Endometrial microvascular endothelial cells (primary cell): ENCODE results near the gene SDE2. TPM values are rescaled to one million over a fixed set of nuclear protein-coding genes. Genes with fewer than 3 reads are reported as not detected.

Experiments
- in situ Hi-C: cut with HindIII; loops from 2 replicates; pipeline ENCODE4 v1.10.0; 2017; ENCODE audit warnings: low sequenced_read_pairs, low pct_unique_long_range_greater_than_20kb; ENCODE audit errors: inconsistent ontology term
- total RNA-seq: library from RNA; depleted of rRNA; stranded (reverse); fragments of >200 nt; gene quantifications from one replicate; pipeline ENCODE4 v1.2.3, GENCODE V29; 2015; ENCODE audit errors: inconsistent ontology term

The SDE2 gene
- total RNA-seq: 12.4 TPM

DNA sequence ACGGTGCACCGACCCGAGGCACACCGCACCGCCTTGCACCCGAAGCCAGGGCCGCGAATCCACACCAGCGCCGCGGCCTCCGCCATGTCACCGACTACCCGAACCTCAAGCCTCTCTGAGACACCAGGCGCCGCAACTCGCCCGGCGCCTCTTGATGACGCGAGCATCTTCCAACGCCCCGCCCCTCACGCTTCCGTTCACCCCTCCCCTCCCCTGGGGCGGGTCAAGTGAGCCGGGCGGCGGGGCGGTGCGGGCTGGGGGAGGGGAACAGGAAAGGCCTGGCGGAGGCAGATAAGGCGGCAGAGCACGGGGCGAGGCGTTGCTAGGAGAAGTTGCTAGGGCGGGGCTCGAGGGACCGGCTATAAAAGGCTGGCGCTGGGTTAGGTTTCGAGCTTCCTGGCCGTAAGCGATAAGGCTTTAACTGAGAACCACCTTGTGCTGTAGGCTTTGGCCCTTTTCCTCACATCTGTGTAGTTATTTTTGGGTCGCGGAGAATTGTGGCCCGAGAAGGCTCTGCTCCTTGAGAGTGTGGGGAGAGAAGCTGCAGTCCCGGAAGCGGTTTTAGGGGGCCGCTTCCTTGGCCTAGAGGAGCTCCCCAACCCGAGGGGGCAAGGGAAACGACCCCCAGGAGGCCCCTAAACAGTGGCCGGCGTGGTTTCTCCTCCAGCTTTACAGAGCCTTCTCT lies at the start of gene SDE2:
Gene SDE2 (minus strand): TSS at position 117 of the 685 bp plus-strand sequence. CDS start 31 bp downstream, at position 86.
- in situ Hi-C loops: loop anchor here (25.0 kb wide), 2 partner anchors 88 to 562 kb away; partner anchors contain the start of gene LBR

DNA sequence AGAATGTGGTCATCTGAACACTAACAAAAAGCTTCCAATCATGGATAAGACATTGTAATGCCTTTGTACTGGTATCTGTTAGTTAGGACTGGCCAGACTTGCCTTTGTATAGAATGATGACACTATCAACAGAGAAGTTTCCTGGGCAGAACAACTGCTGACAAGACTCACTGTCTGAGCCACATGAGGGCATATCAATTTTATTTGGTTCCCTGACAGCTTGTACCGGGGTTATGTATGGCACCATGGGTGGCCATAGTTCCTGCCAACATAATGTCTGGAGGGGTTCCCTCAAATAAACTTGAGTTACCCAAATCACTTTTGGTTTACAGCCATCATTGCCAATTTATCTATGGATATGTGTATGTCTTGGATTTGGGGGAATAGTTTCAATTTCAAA lies 49.7 kb upstream of the SDE2 start:
- in situ Hi-C loops: no loop called here

DNA sequence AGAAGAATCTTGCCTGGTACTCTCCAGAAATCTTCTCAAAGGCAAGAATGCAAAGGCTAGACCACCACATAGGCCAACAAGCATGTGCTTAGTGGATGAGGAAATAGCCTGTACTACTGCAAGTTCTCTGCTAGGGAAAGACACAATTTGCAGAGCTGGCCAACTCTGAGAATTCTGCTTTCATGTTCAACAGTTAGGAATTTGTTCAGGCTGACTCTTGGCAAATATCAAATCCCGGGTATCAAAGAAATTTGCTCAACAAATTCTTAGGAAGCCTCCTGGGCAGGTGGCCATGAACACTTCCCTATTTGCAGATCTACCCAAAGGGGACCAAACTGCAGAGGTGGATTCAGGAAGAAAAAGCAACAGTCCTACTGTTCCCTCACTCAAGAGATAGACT lies 48.4 kb upstream of the SDE2 start:
- in situ Hi-C loops: no loop called here

DNA sequence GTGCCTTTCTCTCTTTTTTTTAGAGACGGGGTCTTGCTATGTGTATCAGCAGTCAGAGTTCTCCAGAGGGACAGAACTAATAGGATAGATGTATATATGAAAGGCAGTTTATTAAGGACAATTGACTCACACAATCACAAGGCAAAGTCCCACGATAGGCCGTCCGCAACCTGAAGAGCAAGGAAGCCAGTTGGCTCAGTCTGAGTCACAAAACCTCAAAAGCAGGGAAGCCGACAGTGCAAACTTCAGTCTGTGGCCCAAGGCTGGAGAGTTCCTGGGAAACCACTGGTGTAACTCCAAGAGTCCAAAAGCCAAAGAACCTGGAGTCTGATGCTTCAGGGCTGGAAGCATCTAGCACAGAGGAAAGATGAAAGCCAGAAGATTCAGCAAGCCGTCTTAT lies 47.1 kb upstream of the SDE2 start:
- in situ Hi-C loops: no loop called here

DNA sequence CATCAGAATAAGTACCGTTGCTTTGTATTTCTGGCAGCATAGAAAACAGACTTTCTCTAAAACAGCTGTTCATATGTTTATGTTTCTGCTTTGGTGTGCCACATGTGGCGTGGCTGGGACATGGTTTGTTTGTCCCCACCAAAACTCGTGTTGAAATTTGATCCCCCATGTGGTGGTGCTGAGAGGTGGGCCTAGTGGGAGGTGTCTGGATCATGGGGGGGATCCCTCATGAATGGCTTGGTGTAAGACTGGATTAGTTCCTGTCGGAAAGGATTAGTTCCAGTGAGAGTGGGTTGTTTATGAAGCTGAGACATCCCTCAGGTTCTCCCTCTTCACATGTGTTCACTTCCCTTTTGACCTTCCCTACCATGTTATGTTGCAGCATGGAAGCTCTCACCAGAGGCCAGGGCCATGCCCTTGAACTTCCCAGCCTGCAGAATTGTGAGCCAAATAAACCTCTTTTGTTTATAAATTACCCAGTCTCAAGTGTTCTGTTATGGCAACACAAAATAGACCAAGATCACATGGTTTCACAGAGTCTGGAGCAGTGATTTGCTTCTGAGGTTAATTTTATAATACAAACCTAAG lies 45.5 kb upstream of the SDE2 start:
- in situ Hi-C loops: no loop called here

DNA sequence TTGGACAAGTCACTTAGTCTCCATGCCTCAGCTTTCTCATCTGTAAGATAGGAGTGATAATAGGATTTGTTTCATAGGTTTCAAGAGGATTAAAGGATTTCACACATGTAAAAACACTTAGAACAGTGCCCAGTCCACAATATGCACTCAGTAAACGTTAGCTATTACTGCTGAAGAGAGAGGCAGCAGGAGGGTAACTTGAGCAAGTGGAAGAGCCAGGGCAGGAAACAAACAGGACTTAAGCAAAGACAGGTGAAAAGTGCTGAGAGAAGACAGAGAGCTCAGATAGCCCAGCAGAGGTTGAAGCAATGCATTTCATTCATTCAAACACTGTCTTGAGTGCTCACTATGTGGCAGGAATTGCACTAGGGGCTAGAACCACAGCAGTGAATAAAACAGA lies 42.3 kb upstream of the SDE2 start:
- in situ Hi-C loops: no loop called here

DNA sequence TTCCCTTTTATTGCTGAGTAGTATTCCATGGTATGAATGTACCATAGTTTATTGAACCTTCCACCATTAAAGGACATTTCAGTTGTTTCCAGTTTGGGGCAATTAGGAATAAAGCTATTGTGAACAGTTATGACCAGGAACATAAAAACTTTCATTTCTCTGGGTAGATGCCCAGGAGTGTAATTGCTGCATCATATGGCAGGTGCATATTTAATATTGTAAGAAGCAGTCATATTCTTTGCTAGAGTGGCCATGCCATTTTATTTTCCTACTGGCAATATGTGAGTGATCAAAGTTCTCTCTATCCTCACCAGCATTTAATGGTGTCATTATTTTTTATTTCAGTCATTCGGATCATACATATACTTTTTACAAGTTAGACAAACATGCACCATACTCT lies 39.5 kb upstream of the SDE2 start:
- in situ Hi-C loops: no loop called here

DNA sequence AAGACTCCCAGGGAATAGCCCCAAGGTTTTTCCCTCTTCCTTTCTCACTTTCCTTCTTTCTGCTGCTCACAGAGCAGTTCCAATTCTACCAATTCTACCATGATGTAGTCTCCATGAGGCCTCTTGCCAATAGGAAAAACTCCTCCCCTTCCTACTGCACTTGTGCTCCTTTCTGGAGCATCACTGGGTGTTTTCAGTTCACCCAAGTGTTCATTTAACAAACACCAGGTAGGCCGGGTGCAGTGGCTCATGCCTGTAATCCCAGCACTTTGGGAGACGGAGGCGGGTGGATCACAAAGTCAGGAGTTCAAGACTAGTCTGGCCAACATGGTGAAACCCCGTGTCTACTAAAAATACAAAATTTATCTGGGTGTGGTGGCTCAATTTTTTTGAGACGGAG lies 36.8 kb upstream of the SDE2 start:
- in situ Hi-C loops: no loop called here

DNA sequence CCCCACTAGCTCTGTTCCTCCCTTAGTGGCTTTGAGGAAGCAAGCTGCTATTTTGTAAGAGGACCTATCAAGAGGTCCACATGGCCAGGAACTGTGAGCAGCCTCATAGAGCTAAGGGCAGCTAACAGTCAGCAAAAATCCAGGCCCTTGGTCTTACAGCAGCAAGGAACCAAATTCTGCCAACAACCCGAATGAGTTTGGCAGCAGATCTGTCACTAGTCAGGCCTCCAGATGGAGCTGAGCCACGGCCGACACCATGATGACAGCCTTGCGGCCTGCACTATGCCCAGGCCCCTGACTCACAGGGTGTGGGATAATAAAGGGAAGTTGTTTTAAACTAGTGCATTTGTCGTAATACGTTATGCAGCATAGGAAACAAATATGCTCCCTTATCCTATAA lies 35.3 kb upstream of the SDE2 start:
- in situ Hi-C loops: no loop called here

DNA sequence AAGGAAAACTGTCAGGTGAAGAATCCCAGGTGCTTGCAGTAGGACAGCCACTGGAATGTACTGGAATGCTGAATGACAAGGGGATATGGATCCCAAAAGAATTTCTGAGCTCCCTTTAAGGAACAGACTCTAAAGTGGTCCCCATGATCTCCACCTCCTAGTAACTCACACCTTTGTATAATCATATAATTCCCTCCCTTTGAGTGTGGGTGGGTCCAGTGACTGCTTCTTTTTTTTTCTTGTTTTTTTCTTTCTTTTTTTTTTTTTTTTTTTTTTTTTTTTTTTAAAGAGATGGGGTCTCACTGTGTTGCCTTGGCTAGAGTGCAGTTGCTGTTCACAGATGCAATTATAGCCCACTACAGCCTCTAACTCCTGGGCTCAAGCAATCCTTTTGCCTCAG lies 34.8 kb upstream of the SDE2 start:
- in situ Hi-C loops: no loop called here

DNA sequence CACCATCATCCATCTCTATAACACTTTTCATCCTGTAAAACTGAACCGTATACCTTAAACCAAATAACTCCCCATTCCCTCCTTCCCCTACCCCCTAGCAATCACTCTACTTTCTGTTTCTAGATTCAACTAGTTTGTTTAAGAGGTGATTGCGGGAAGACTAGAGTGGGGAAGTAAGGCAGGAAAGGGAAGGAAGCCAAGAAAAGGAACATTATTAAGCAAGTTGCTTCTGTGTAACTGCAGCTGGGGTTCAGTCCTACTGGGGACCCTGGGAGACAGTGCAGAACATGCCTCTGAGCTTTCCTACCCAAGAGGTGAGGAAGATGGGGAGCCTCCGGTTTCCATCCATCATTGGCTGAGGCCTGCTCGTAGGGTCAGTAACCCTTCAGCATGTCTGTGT lies 34.4 kb upstream of the SDE2 start:
- in situ Hi-C loops: no loop called here

DNA sequence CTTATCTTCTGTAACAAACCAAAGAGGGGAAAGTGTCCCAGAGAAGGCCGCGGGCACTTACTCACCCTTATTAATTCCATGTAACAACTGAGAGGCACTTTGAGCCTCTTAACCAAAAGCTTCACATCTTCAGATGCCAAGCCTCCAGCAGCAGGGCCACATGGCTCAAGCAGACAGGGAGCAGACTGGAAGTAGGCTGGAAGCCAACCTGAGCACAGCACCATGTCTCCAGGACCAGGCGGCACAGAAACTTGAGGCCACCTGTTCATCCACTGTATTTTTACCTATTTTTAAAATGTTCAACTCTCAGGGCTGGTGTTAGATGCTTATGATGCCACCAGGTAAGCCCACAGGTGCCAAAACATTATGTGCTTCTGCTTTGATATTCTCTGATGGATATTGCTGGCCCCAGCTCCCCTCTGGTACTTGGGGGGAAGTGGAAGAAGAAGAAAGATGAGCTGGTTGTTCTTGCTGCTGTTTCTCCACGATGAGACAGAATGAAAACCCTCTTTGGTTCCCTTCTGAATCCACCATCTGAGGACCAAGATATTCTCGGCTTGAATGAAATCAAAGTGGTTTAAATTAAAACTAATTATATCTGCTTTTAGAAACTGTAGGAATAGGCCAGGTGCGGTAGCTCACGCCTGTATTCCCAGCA lies 30.6 kb upstream of the SDE2 start:
- in situ Hi-C loops: no loop called here

DNA sequence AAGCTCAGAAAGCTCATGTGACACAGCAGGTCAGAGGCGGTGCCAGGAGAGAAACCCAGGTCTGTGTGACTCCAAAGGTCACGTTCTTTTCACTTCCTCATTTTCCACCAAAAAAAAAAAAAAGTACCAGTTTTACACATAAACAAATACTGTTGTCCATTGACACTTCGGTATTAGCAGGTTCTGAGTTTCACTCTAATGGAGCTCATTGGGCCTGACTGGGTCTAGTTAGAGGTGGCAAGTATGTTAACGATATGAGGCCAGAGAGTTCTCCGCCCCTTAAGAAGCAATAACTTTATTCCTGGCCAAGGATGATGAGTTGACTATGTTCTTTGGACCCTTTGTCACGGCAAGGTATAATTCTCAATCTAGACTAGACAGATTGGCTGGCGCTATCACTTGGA lies 30.0 kb upstream of the SDE2 start:
- in situ Hi-C loops: no loop called here

DNA sequence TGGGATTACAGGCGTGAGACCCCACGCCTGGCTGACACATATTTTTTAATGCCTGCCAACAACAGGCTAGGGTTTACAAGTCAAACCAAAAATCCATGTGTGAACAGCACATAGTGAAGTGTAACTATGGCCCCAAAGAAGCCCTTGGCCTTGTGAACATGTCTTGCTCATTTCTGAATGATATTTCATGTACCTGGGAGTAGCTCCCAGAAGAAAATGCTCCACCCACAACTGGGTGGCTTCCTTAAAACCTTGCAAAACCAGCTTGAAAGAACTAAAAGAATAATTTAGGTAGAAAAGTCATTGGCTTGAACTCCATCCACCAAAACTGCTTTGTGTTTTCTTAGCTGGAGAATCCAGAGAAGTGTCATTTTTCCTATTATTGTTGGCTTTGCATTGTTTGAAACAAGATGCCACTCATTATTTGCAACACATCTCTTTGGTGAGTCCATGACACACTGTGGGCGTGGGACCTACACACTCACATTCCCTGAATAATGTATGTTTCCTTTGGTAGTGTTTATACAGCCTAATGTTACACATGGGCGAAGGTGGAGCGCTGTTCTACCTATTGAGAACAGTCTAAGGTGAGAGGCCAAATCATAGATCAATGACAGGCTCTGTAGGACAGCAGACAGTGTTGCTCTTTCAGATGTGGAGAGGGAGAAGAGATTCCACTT lies 28.5 kb upstream of the SDE2 start:
- in situ Hi-C loops: no loop called here

DNA sequence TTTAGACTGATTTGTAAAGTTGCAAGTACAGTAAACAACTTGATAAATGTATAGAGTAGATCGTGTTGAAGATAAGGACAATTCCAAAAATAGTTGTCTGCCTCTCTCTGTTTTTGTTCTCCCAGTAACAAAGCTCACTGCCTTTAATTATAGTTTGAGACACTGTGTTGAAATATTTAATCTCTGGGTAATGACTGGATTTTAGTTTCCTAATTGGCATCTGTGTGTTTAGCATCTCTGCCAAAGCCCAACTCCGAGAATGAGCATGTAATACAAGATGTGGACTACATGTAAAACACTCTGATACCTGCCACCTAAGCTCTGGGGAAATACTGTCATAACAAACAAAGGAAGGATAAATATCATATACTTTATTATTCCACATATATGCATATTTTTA lies 27.7 kb upstream of the SDE2 start:
- in situ Hi-C loops: no loop called here

DNA sequence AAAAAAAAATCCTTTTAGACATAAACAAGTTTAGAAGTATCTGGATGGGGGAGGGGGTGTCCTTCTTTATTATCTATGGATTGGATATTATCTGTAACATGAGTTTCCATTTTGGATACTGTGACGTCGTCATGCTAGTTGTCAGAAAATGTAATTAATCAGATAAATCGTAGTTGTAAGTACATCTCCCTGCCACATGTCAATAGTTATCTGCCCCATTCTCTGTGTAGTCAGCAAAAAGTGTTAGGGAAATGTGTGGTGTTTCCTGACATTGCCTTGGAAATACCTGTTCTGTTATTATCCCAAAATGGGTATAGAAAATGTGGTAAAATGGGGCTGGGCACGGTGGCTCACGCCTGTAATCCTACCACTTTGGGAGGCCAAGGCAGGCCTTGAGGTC lies 24.6 kb upstream of the SDE2 start:
- in situ Hi-C loops: no loop called here

DNA sequence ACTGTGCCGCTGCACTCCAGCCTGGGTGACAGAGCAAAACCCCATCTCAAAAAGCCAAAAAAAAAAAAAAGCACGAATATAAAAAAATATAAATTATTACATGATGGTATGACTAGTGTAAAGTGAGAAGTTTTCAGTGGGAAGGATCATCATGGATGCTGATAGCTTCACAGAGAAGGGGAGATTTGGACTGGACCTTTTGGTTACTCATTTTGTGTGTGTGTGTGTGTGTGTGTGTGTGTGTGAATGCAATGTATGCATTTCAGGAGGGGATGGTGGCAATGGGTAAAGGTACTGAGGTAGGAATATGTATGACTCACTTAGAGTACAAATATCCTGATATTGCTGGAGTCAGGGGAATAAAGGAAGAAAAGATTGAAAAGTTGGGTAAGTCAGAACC lies 22.7 kb upstream of the SDE2 start:
- in situ Hi-C loops: no loop called here

DNA sequence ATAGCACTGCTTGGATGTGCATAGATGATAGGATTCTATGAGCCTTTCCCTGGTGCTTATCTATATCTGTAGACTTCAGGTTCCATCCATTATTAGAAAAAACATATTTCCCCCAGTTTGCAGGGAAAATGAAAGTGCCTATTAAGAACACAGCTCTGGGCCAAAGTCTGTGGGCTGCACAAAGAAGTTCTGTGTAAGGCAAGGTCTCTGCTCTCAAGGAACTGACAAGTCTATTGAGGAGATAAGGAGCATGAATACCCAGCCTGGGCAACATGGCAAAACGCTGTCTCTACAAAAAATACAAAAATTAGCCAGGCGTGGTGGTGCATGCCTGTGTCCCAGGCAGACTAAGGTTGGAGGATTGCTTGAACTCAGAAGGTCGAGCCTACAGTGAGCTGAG lies 22.3 kb upstream of the SDE2 start:
- in situ Hi-C loops: no loop called here

DNA sequence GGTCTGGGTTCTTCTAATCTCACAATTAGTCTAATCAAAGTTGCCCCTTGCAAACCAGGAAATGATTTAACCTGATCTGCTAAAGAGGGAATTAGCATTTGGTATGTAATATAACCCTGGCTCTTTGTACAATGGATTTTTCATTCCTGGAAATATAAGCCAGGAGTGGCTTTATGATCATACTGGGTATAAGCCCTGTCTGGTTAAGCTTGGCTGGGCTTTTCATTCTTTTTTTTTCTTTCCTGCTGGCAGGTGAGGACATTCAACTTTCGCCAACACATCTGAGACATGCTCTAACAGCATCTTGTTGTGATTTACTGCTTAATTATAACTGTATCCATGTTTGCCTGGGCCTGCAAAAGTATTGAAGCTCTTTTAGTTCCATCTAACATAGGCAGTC lies 20.4 kb upstream of the SDE2 start:
- in situ Hi-C loops: no loop called here

DNA sequence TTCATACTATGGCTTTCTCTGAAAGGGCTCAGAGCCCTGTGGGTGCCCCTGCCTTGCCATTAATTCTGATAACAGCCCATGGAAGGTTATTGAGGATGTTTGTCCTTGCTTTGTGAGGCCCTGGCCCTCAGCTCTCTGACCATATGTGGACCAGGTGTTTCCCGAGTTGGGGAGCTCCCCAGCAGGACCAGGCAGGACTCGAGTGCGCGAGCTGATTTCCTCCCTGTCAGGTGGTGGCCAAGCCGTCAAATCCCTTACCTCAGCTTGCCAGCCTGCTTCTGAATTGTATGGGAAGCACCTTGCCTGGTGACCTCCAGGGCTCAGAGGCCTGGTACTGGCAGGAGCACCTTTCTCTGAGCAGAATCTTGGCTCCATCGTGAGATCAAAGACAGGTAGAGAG lies 17.9 kb upstream of the SDE2 start:
- in situ Hi-C loops: no loop called here
